ENCODE measurements around the gene ADPRH.

- TF ChIP-seq POLR2A (IDR thresholded peaks at IDR 0.05) = no peak
- no peak for TF ChIP-seq CTCF (IDR thresholded peaks at IDR 0.05)
Observed at GRCh38 chr3:119632216-119632615, 52.9 kb downstream of the ADPRH start.

All from body of pancreas (tissue), 4 donors.